ENCODE results near the gene SCEL.
"Not testable (repeated sequence)": the region's sequence is repeated elsewhere in the genome, so short reads cannot be mapped to it uniquely, and the experiment has no call there.

Gene SCEL

DNA sequence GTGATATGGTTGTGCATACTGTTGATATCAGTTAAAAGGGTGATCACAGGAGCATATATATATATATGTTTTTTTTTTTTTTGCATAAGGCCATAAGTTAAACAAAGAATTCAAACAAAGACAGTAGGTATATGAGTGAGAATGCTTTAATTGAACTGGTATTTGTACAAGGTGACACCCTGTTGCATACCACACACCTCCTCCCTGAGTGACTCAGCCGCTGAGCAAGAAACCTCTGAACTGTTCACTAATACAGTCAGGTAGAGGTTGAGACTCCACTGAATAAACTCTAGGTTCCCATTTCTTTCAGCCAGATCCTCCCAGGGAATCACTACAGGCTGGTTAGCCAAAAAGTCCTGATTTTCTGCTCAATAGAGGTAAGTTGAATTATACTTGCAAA lies at the start of gene SCEL:
TSS of gene SCEL (plus strand) at position 259 of the 400 bp plus-strand sequence. CDS start 20,170 bp downstream, outside the sequence.
- no peak for DNase-seq

- no peak for DNase-seq
These were observed 45.8 kb upstream of the SCEL start for GRCh38 chr13:77489566-77490337.

DNA sequence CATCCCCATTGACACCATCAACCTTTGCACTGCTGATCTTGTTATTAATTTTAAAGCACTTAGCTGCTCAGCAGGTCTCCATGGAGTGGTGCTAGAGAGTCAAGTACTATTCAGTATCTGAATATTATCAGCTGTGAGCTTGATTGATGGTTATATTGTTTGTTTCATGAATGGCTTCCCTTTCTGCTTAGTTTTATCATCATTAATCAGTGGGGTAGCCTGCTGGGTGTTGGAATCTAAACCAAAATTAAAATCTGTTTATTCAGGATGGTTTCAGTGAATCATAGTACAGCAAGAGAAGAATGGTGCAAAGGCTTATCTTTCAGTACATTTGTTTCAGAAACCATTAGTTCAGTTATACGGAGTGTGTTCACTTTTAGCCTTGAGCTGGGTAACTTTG lies 42.5 kb upstream of the SCEL start:
- DNase-seq, result no peak

DNA sequence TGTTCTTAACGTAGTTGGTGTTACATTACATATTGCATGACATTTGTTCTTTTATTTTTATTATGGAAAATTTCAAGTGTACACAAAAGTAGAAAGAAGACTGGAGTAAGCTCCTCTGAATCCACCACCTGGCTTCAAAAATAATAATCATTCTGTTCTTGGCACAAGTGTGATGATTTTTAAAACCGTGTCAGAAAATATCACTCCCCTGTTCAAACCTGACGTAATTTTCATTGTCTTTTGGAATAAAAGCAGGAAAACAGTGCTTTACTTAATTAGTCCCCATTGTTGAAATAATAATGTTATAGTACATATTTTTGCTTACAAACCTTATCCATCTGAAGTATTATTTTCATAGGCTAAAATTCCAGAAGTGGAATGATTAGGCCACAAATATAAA lies 41.3 kb upstream of the SCEL start:
- no peak for DNase-seq

- DNase-seq, result no peak
These were observed 38.2 kb upstream of the SCEL start for GRCh38 chr13:77497350-77497749.

GRCh38 chr13:77497835-77498234 lies 37.7 kb upstream of the SCEL start:
- DNase-seq, result no peak

DNA sequence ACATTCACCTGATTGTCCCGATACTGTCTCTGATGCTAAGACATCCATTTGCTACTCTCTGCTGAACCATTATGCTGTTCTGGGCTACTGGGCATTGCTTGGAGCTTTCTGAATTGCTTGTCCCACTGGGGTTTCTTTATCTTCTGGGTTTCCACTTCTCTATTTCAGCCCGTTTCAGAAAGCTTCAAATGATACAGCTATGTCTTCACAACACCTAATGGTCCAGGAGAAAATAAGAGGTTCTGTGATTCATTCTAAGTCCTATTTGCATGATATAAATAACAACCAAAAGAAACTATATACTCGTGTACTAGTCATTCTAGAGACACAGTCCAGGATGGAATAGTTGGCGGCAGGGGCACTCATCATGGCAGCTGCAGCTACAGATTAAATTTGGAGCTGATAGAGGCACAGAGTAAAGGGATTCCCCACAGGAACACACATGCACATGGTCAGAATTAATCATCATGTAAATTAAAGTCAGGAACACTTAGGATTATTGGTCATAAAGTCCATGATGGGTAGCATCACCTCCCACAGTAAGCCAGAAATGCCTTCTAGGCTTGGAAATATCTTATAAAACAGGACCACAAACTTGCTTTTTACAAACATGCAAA lies 33.3 kb upstream of the SCEL start:
- no peak for DNase-seq

- no peak for DNase-seq
These were observed 32.1 kb upstream of the SCEL start for GRCh38 chr13:77503398-77503797.

GRCh38 chr13:77506874-77507273 lies 28.6 kb upstream of the SCEL start:
- no peak for DNase-seq

- no peak for DNase-seq
These were observed 27.4 kb upstream of the SCEL start for GRCh38 chr13:77507931-77508776.

GRCh38 chr13:77508959-77509620 lies 26.4 kb upstream of the SCEL start:
- no peak for DNase-seq

- DNase-seq, result no peak
These were observed 25.4 kb upstream of the SCEL start for GRCh38 chr13:77510156-77510555.

GRCh38 chr13:77511552-77511951 lies 24.0 kb upstream of the SCEL start:
- no peak for DNase-seq

DNA sequence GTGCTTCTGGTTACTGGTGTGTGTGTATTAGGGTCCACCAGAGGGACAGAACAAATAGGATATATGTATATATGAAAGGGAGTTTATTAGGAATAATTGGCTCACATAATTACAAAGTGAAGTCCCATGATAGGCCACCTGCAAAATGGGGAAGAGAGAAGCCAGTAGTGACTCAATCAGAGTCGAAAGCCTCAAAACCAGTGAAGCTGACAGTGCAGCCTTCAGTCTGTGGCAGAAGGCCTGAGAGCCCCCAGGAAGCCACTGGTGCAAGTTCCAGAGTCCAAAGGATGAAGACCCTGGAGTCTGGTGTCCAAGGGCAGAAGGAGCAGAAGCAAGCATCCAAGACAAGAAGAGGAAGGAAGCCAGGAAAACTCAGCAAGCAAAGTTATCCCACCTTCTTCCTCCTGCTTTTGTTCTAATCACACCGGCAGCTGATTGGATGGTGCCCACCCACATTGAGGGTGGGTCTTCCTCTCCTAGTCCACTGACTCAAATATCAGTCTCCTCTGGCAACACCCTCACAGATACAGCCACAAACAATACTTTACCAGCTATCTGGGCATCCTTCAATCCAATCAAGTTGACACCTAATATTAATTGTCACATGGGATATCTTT lies 21.7 kb upstream of the SCEL start:
- no peak for DNase-seq

DNA sequence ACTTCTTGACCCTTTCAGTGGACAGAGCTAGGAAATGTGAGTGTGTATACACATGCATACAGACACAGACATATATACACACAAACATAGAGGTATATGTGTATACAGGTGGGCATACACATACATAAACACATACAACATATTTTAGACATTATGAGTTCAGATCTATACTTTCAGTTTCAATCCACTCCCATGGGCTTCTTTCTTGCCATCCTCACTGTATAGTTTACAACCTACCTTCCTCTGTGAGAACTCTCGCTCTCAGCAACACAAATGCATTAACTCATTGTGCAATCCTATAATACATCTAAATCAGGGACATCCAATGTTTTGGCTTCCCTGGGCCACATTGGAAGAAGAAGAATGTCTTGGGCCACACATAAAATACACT lies 21.2 kb upstream of the SCEL start:
- DNase-seq, result no peak

DNA sequence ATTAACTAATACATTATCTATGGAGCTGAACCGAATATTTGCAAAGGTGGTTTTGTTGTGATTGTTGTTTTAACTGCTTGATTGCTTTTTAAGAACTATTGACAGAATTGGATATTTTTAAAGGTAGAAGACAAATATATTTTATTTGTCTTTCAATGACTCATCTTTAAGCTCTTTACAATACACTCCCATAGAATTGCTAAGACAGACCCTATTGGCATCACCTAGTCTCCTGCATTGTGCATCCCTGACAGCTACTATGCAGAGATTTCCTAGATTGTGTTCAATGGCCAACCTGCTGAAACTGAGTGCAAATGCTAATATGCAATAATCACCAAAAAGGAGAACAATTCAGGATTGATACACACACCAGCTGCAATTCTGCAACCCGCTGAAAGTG lies 19.7 kb upstream of the SCEL start:
- DNase-seq, result no peak

DNA sequence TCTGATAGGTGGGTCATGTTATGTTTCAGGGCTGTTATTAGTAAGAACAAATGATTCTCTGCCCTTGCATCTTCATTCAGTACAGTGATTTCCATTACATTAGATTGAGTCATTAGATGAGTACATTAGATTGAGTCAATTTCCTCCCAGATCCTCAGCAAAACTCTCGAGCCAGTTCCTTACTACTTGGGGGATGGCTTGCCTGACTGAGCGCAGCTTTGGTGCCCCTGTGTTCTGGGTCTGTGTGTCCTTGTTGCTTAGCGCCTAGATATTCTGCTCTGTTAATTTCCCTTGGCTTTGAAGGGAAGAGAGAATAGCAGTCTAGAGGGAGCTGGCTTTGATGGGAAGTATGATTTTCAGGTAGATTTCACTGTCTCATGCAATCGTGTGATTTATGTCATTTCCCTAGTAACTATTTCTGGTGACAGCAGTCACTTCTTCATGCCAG lies 19.1 kb upstream of the SCEL start:
- no peak for DNase-seq

- no peak for DNase-seq
These were observed 17.2 kb upstream of the SCEL start for GRCh38 chr13:77518266-77518665.

GRCh38 chr13:77519396-77519795 lies 16.1 kb upstream of the SCEL start:
- not testable (repeated sequence) for DNase-seq

DNA sequence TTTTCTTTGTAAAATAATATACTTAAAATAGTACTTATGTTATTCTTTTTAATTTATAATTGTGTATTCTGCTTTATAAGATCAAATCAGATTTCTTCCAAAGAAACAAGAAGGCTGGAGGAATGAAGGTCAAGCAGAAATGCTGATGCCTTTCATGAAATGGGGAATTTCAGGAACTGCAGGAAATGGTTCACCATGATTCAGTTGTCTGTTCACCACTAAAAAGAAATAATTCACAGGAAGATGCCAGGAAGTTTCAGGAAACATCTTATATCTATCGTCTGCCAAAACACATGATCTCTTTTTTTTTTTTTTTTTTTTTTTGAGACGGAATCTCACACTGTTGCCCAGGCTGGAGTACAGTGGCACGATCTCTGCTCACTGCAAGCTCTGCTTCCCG lies 15.7 kb upstream of the SCEL start:
- no peak for DNase-seq

GRCh38 chr13:77521194-77521593 lies 14.3 kb upstream of the SCEL start:
- DNase-seq, result no peak

GRCh38 chr13:77521595-77522367 lies 13.7 kb upstream of the SCEL start:
- DNase-seq, result no peak

Data from stimulated activated CD4-positive, alpha-beta T cell treated with anti-CD3 and anti-CD28 coated beads, Interleukin-4, amount 100 ng/mL, for 4 hours (primary cell).